H9 (cell line): ENCODE data around the gene NPC1. TPM values are rescaled to one million over a fixed set of nuclear protein-coding genes. Genes with fewer than 3 reads are reported as not detected.

ENCODE experiments used
- DNase-seq: peaks from one replicate; pipeline ENCODE4 v3.0.0-alpha.2; 2017
- H2AFZ ChIP-seq: one replicate; pipeline ENCODE4 v1.6.1; 2013; ENCODE audit warnings: mild to moderate bottlenecking, low read length, control low read depth, moderate library complexity
- H2AK5ac ChIP-seq: 2 replicates; pipeline ENCODE4 v1.6.1; 2013; ENCODE audit warnings: low read length, control low read depth, mixed read lengths; ENCODE audit not compliant: insufficient read length
- H2BK120ac ChIP-seq: one replicate; pipeline ENCODE4 v1.6.1; 2013; ENCODE audit warnings: low read depth, mild to moderate bottlenecking, low read length, control low read depth, inconsistent platforms; ENCODE audit not compliant: poor library complexity, severe bottlenecking
- H2BK12ac ChIP-seq: 2 replicates; pipeline ENCODE4 v1.6.1; 2013; ENCODE audit warnings: low read length, control low read depth, mixed read lengths, low read depth; ENCODE audit not compliant: insufficient read length
- H2BK15ac ChIP-seq: 2 replicates; pipeline ENCODE4 v1.6.1; 2013; ENCODE audit warnings: low read depth, low read length, control low read depth
- H2BK20ac ChIP-seq: one replicate; pipeline ENCODE4 v1.6.1; 2013; ENCODE audit warnings: low read depth, mild to moderate bottlenecking, low read length, control low read depth, inconsistent platforms; ENCODE audit not compliant: poor library complexity, severe bottlenecking
- H2BK5ac ChIP-seq: 2 replicates; pipeline ENCODE4 v1.6.1; 2013; ENCODE audit warnings: low read length, control low read depth, mixed read lengths; ENCODE audit not compliant: insufficient read length
- H3K14ac ChIP-seq: 2 replicates; pipeline ENCODE4 v1.6.1; 2013; ENCODE audit warnings: low read length, control low read depth; ENCODE audit not compliant: insufficient read depth
- H3K18ac ChIP-seq: 2 replicates; pipeline ENCODE4 v1.6.1; 2013; ENCODE audit warnings: low read depth, mild to moderate bottlenecking, mixed read lengths, low read length, control low read depth; ENCODE audit not compliant: insufficient read length
- H3K23ac ChIP-seq: 2 replicates; pipeline ENCODE4 v1.6.1; 2013; ENCODE audit warnings: low read length, control low read depth, mixed read lengths, low read depth; ENCODE audit not compliant: insufficient read length
- H3K23me2 ChIP-seq: 2 replicates; pipeline ENCODE4 v1.6.1; 2013; ENCODE audit warnings: low read depth, mild to moderate bottlenecking, mixed read lengths, low read length, control low read depth; ENCODE audit not compliant: insufficient read length, poor library complexity, severe bottlenecking
- H3K27ac ChIP-seq: 2 replicates; pipeline ENCODE4 v1.5.1; 2013; ENCODE audit warnings: low read length, control low read depth, mixed read lengths, low read depth; ENCODE audit not compliant: insufficient read length
- H3K27me3 ChIP-seq: 2 replicates; pipeline ENCODE4 v1.6.1; 2013; ENCODE audit warnings: low read length, control low read depth, inconsistent platforms; ENCODE audit not compliant: insufficient read depth
- H3K4ac ChIP-seq: 2 replicates; pipeline ENCODE4 v1.6.1; 2013; ENCODE audit warnings: low read depth, mild to moderate bottlenecking, control low read depth, inconsistent platforms, low read length, moderate library complexity
- H3K4me1 ChIP-seq: 2 replicates; pipeline ENCODE4 v1.6.1; 2013; ENCODE audit warnings: low read length, control low read depth, inconsistent platforms; ENCODE audit not compliant: insufficient read depth
- H3K4me2 ChIP-seq: 2 replicates; pipeline ENCODE4 v1.6.1; 2013; ENCODE audit warnings: low read length, control low read depth, mixed read lengths; ENCODE audit not compliant: insufficient read length, insufficient read depth
- H3K56ac ChIP-seq: 2 replicates; pipeline ENCODE4 v1.6.1; 2013; ENCODE audit warnings: low read depth, mild to moderate bottlenecking, mixed read lengths, low read length, control low read depth; ENCODE audit not compliant: insufficient read length
- H3K79me1 ChIP-seq: 2 replicates; pipeline ENCODE4 v1.6.1; 2013; ENCODE audit warnings: low read depth, mild to moderate bottlenecking, moderate library complexity, low read length, control low read depth, inconsistent platforms; ENCODE audit not compliant: insufficient read depth, poor library complexity, severe bottlenecking
- H3K79me2 ChIP-seq: 2 replicates; pipeline ENCODE4 v1.6.1; 2013; ENCODE audit warnings: low read length, control low read depth, inconsistent platforms; ENCODE audit not compliant: insufficient read depth
- H3K9ac ChIP-seq: 2 replicates; pipeline ENCODE4 v1.6.1; 2013; ENCODE audit warnings: low read length, control low read depth, mixed read lengths; ENCODE audit not compliant: insufficient read length; ENCODE audit errors: extremely low read depth
- H3K9me3 ChIP-seq: one replicate; pipeline ENCODE4 v1.6.1; 2013; ENCODE audit warnings: low read depth, low read length, inconsistent platforms; ENCODE audit not compliant: control insufficient read depth
- H3T11ph ChIP-seq: one replicate; pipeline ENCODE4 v1.6.1; 2013; ENCODE audit warnings: mild to moderate bottlenecking, low read length, control low read depth, inconsistent platforms
- H4K20me1 ChIP-seq: one replicate; pipeline ENCODE4 v1.6.1; 2013; ENCODE audit not compliant: control insufficient read depth, insufficient read length, insufficient read depth
- H4K5ac ChIP-seq: 2 replicates; pipeline ENCODE4 v1.6.1; 2013; ENCODE audit warnings: low read depth, mild to moderate bottlenecking, mixed read lengths, low read length, control low read depth; ENCODE audit not compliant: insufficient read length
- H4K8ac ChIP-seq: replicated peaks from 2 replicates; pipeline ENCODE4 v1.6.1; 2013; ENCODE audit warnings: low read length, control low read depth, mixed read lengths, low read depth; ENCODE audit not compliant: insufficient read length
- H4K91ac ChIP-seq: 2 replicates; pipeline ENCODE4 v1.6.1; 2013; ENCODE audit warnings: low read depth, mild to moderate bottlenecking, moderate library complexity, mixed read lengths, low read length, control low read depth; ENCODE audit not compliant: insufficient read length
- H3K27ac Mint-ChIP-seq, 3 experiments: 2 replicates in 2 of 3; 3 replicates in 1 of 3; pipeline ENCODE4 v1.8.0; 2020 to 2021; ENCODE audit warnings: mixed read lengths in 3 of 3, mild to moderate bottlenecking in 1 of 3, moderate library complexity in 1 of 3
- H3K27me3 Mint-ChIP-seq: 2 replicates; pipeline ENCODE4 v1.8.0; 2021; ENCODE audit warnings: low read depth, mild to moderate bottlenecking, moderate library complexity, mixed read lengths
- H3K36me3 Mint-ChIP-seq, 3 experiments: 2 replicates in 2 of 3; 3 replicates in 1 of 3; pipeline ENCODE4 v1.8.0; 2020 to 2021; ENCODE audit warnings: low read depth in 3 of 3, mixed read lengths in 3 of 3; ENCODE audit not compliant: insufficient read depth in 1 of 3
- H3K4me1 Mint-ChIP-seq, 2 experiments: 2 replicates each; pipeline ENCODE4 v1.8.0; 2020; ENCODE audit warnings: mixed read lengths in 2 of 2
- H3K4me3 Mint-ChIP-seq, 2 experiments: 2 replicates in 1 of 2; 3 replicates in 1 of 2; pipeline ENCODE4 v1.8.0; 2020 to 2021; ENCODE audit warnings: mild to moderate bottlenecking in 2 of 2, mixed read lengths in 2 of 2, moderate library complexity in 1 of 2
- H3K9me3 Mint-ChIP-seq, 2 experiments: 2 replicates in 1 of 2; 3 replicates in 1 of 2; pipeline ENCODE4 v1.8.0; 2020; ENCODE audit warnings: mild to moderate bottlenecking in 2 of 2, mixed read lengths in 2 of 2, moderate library complexity in 1 of 2
- CTCF ChIP-seq: fragments of 200-600 bp; sonication (generic); conservative IDR thresholded peaks from 3 replicates; pipeline ENCODE4 v1.8.0; 2021; ENCODE audit warnings: antibody characterized with exemption, mild to moderate bottlenecking
- WGBS: extraction: QIAGEN DNeasy Blood & Tissue Kit; methylation state at CpG from one replicate; pipeline ENCODE4 v1.1.7; 2013; ENCODE audit warnings: missing lambda C conversion rate, low lambda C conversion rate, mixed read lengths; ENCODE audit not compliant: insufficient read length; ENCODE audit errors: extremely low coverage; 5-methylcytosine and 5-hydroxymethylcytosine counted together
- total RNA-seq: library from RNA; stranded (reverse); gene quantifications from 2 replicates; pipeline ENCODE4 v1.2.1, GENCODE V29; 2021

NPC1 gene
- total RNA-seq, 1 experiment from 2014 or later = 24.2 TPM

- Mint-ChIP-seq H3K9me3 (no peaks in the 10 kb centered on the region), H3K36me3 (peaks cover 24 to 89% (median 58%) of the 10 kb centered on the region in 3 experiments), H3K27me3 (no peaks in the 10 kb centered on the region), H3K27ac (0 out of 7 replicates have a peak overlapping the region, but pooled peaks of 1 of the 3 experiments have one; percentile 34), H3K4me1 (no peaks in the 10 kb centered on the region), H3K4me3 (no peak overlapping the region)
- H3K27me3 ChIP-seq = no peaks in the 10 kb centered on the region
- no peak overlapping the region for H4K91ac ChIP-seq
- no peak overlapping the region for H2AK5ac ChIP-seq
- no peak overlapping the region for H4K5ac ChIP-seq
- no peak overlapping the region for H3K27ac ChIP-seq
- H2BK120ac ChIP-seq = no peak overlapping the region
- no peak for TF ChIP-seq CTCF
- no peaks in the 10 kb centered on the region for H3K9me3 ChIP-seq
- no peaks in the 10 kb centered on the region for H3K23me2 ChIP-seq
- no peak overlapping the region for H3K18ac ChIP-seq
- H2AFZ ChIP-seq = no peak overlapping the region
- no peak overlapping the region for H3K4ac ChIP-seq
- H4K8ac ChIP-seq = no peak overlapping the region
- H3K4me1 ChIP-seq = no peaks in the 10 kb centered on the region
- H3K79me2 ChIP-seq = no peaks in the 10 kb centered on the region
- H3K56ac ChIP-seq = no peak overlapping the region
- H3K14ac ChIP-seq = no peak overlapping the region
- no peak overlapping the region for H3K9ac ChIP-seq
- DNase-seq = no peak
- H2BK5ac ChIP-seq = no peak overlapping the region
- H2BK12ac ChIP-seq = no peak overlapping the region
- H4K20me1 ChIP-seq = no peaks in the 10 kb centered on the region
- no peak overlapping the region for H2BK15ac ChIP-seq
- no peak overlapping the region for H2BK20ac ChIP-seq
- no peak overlapping the region for H3T11ph ChIP-seq
- no peak overlapping the region for H3K4me2 ChIP-seq
- H3K79me1 ChIP-seq = no peaks in the 10 kb centered on the region
- no peak overlapping the region for H3K23ac ChIP-seq
- WGBS = no CpG with 5 or more reads among the region's 6 CpGs
Observed at GRCh38 chr18:23553887-23554286, 32.4 kb downstream of the NPC1 start.
